ENCODE measurements around the gene FARS2. TPM values are rescaled to one million over a fixed set of nuclear protein-coding genes. Genes with fewer than 3 reads are reported as not detected.

Gene FARS2
- polyA plus RNA-seq, 2 donors: 5.0 to 10.5 TPM

DNA sequence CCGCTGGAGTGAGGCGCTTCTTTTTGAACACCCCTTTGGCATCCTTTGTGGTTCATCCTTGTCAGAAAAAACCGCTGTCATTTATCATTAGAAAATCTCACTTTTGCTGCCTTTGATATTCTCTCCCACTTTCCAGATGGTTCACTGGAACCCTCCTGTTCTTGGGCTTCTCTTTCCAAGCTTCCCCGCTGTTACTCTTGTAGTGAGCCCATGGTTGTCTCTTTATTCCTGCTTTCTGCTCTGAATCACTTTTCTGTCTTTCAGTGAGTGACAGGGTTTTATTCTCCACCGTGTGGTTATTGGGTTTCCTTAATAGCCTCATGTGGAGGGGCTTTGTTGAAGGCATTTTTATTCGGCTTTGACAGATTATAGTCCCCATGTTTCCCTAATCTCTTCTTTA, 117.0 kb downstream of the FARS2 start:
- H3K9me3 ChIP-seq (ENCODE audit: control insufficient read depth in 2 of 2, insufficient read depth in 1 of 2, low read depth in 1 of 2, low read length in 1 of 2): no peaks in the 10 kb centered on the region
- H3K4me3 ChIP-seq (ENCODE audit: low read depth in 1 of 2, low read length in 2 of 2): no peak overlapping the region
- H3K27me3 ChIP-seq (ENCODE audit: control insufficient read depth in 1 of 2, insufficient read depth in 2 of 2, low read length in 2 of 2): no peaks in the 10 kb centered on the region
- no peaks in the 10 kb centered on the region for H3K4me1 ChIP-seq (ENCODE audit: control insufficient read depth in 2 of 2, insufficient read depth in 2 of 2, low read length in 1 of 2)
- no peaks in the 10 kb centered on the region for H3K36me3 ChIP-seq (ENCODE audit: control insufficient read depth in 2 of 2, insufficient read depth in 2 of 2, low read length in 1 of 2)
- no peak overlapping the region for H3K27ac ChIP-seq (ENCODE audit: low read depth in 2 of 2, low read length in 1 of 2)
- 76 to 82% methylated on average over 6 of the region's 6 CpGs for WGBS, 2 donors

DNA sequence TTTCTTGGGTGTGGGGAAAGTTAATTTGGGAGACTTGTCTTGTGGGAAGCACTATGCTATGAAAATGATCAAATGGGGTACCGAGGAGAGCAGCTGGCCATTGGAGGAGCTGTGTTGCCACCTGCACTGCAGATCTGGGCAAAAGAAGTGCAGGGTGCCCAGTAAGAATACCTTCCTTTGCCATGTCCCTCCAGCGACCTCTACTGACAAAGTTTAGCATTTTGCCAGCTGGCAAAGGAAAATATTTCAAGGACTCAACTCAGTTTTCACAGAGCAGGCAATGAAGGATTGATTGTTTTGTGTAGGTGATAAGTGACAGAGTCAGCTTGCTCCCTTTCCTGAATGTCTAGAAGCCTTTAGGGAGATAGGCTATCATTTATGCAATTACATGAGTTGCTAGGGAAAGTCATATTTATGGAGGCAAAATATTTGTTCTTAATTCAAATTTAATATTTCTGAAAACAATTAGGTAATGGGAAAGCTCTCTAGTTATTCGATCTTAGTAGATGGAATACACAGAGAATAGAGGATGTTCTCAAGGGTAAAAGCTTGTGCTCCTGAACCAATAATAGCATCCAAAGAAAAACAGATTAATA, 118.4 kb downstream of the FARS2 start:
- no peak overlapping the region for H3K4me3 ChIP-seq (ENCODE audit: low read depth in 1 of 2, low read length in 2 of 2)
- H3K27me3 ChIP-seq (ENCODE audit: control insufficient read depth in 1 of 2, insufficient read depth in 2 of 2, low read length in 2 of 2): no peaks in the 10 kb centered on the region
- no peak overlapping the region for H3K27ac ChIP-seq (ENCODE audit: low read depth in 2 of 2, low read length in 1 of 2)
- H3K36me3 ChIP-seq (ENCODE audit: control insufficient read depth in 2 of 2, insufficient read depth in 2 of 2, low read length in 1 of 2): no peaks in the 10 kb centered on the region
- no peaks in the 10 kb centered on the region for H3K9me3 ChIP-seq (ENCODE audit: control insufficient read depth in 2 of 2, insufficient read depth in 1 of 2, low read depth in 1 of 2, low read length in 1 of 2)
- H3K4me1 ChIP-seq (ENCODE audit: control insufficient read depth in 2 of 2, insufficient read depth in 2 of 2, low read length in 1 of 2): peaks cover 0 to 2% of the 10 kb centered on the region in 2 donors
- WGBS, 2 donors: 66 to 68% methylated on average over 3 of the region's 3 CpGs

DNA sequence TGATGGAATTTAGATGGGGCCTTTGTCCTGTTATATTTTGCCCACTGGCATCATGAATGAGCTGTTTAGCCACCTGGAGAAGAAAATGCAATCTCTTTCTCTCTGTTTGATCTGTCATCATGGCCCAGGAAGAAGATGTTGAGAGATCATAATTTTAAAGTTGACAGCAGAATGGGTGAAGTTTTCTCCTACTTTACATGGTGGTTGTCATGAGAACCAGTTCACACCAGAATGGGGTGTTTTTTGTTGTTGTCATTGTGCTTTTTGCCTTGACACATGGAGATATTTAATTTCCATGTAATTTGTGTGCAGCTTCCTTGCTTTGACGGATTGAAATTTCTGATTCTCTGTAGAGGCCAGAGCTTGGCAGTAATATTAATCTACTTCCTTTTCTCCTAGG, 122.5 kb downstream of the FARS2 start:
- 73 to 81% methylated on average over 1 of the region's 1 CpG for WGBS, 2 donors
- no peaks in the 10 kb centered on the region for H3K36me3 ChIP-seq (ENCODE audit: control insufficient read depth in 2 of 2, insufficient read depth in 2 of 2, low read length in 1 of 2)

DNA sequence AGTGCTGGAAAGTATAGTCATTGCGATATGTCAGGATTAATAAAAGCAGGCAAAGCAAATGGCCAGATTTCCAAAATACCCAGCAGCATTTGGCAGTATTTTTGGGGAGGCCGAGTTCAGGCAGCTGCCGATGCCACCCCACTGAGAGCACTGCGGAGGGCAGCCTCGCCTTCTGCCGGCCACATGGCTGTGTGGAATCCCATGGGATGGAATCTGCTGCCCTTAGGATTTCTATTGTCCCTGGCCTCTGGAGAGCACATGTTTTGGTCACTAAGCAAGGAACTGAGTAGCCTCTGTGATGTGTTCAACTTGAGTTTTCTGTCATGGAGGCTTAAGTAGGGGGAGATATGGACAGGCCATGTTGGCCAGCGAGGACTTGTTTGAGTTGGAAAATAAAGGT, 123.0 kb downstream of the FARS2 start:
- peaks cover 0 to 2% of the 10 kb centered on the region in 2 donors for H3K4me1 ChIP-seq (ENCODE audit: control insufficient read depth in 2 of 2, insufficient read depth in 2 of 2, low read length in 1 of 2)
- H3K9me3 ChIP-seq (ENCODE audit: control insufficient read depth in 2 of 2, insufficient read depth in 1 of 2, low read depth in 1 of 2, low read length in 1 of 2): no peaks in the 10 kb centered on the region
- 91 to 93% methylated on average over 7 of the region's 7 CpGs for WGBS, 2 donors
- no peaks in the 10 kb centered on the region for H3K36me3 ChIP-seq (ENCODE audit: control insufficient read depth in 2 of 2, insufficient read depth in 2 of 2, low read length in 1 of 2)
- H3K4me3 ChIP-seq (ENCODE audit: low read depth in 1 of 2, low read length in 2 of 2): no peak overlapping the region
- no peaks in the 10 kb centered on the region for H3K27me3 ChIP-seq (ENCODE audit: control insufficient read depth in 1 of 2, insufficient read depth in 2 of 2, low read length in 2 of 2)
- H3K27ac ChIP-seq (ENCODE audit: low read depth in 2 of 2, low read length in 1 of 2): no peak overlapping the region

More for the DNA sequence above, 122.5 kb downstream of the FARS2 start:
- H3K27me3 ChIP-seq (ENCODE audit: control insufficient read depth in 1 of 2, insufficient read depth in 2 of 2, low read length in 2 of 2): no peaks in the 10 kb centered on the region
- H3K9me3 ChIP-seq (ENCODE audit: control insufficient read depth in 2 of 2, insufficient read depth in 1 of 2, low read depth in 1 of 2, low read length in 1 of 2): no peaks in the 10 kb centered on the region
- H3K4me3 ChIP-seq (ENCODE audit: low read depth in 1 of 2, low read length in 2 of 2): no peak overlapping the region
- H3K4me1 ChIP-seq (ENCODE audit: control insufficient read depth in 2 of 2, insufficient read depth in 2 of 2, low read length in 1 of 2): peaks cover 0 to 2% of the 10 kb centered on the region in 2 donors
- H3K27ac ChIP-seq (ENCODE audit: low read depth in 2 of 2, low read length in 1 of 2): no peak overlapping the region

DNA sequence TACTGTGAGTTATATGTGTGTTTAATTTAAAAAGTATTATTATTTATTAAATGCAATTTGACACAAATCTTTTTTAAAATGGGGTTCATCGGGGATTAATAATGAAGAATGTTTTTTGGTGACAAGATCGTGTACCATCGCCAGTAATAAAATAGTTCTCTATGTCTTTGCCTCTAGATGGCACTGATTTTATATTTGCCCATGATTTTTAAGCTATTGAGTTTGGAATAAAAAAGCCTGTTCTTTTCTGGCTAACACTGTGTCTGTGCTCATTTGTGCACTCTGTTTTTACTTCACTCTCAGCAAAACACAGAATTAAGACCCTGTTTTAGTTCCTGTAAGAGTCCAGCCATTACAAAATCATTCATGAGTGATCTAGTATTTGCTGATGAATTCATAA, 127.0 kb downstream of the FARS2 start:
- Histone ChIP-seq H3K4me3 (ENCODE audit: low read depth in 1 of 2, low read length in 2 of 2) (no peak overlapping the region), H3K4me1 (ENCODE audit: control insufficient read depth in 2 of 2, insufficient read depth in 2 of 2, low read length in 1 of 2) (peaks cover 0 to 2% of the 10 kb centered on the region in 2 donors), H3K27ac (ENCODE audit: low read depth in 2 of 2, low read length in 1 of 2) (no peak overlapping the region), H3K36me3 (ENCODE audit: control insufficient read depth in 2 of 2, insufficient read depth in 2 of 2, low read length in 1 of 2) (no peaks in the 10 kb centered on the region), H3K27me3 (ENCODE audit: control insufficient read depth in 1 of 2, insufficient read depth in 2 of 2, low read length in 2 of 2) (no peaks in the 10 kb centered on the region), H3K9me3 (ENCODE audit: control insufficient read depth in 2 of 2, insufficient read depth in 1 of 2, low read depth in 1 of 2, low read length in 1 of 2) (no peaks in the 10 kb centered on the region)
- WGBS, 2 donors: 86 to 94% methylated on average over 3 of the region's 3 CpGs

DNA sequence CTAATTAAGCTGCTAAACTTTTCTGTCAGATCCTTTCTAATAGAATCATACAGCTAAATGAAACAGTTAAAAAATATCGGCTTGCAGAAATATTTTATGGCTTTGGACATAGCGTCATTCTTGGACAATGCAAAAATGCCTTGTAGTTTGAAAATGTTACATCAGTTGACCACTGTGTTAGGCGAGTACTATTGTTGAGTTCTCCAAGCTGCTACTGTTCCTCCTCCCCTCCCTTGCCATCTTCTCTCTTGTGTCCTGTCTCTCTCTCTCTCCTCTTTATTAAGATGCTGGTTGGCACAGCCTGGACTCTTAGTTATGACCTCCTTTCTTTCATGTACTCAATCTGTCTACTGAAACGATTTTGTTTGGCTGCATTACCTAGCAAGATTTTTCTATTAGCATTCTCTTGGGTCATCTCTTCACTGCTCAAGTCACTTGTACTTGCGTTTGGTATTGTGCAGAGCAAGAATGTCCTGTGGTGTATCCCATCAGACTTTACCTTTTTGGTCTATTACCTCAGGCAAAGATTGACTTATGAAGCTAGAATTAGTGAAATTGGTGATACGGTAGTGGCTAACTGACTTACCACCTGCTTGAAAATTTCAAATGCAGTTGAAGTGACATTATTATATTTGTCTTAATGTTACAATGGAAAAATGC, 127.9 kb downstream of the FARS2 start:
- 70 to 88% methylated on average over 6 of the region's 6 CpGs for WGBS, 2 donors

DNA sequence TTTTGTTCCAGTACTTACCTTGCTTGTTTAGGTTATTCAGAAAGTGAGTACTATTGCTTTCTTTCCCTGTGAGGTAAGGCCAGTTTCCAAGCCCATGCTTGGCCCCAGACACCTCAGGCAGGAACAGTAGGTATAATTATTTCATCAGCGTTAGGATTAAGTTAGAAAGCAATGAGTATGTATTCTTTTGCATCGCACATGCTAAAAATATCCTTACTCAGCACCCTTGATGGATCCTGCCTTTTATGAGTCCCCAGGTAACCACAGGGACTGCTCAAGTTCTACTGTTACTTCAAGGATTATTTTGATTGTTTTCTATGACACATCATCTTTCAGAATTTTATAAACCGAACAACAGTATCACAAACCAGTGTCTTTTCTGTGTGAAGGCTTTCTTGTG, 128.9 kb downstream of the FARS2 start:
- no peaks in the 10 kb centered on the region for H3K36me3 ChIP-seq (ENCODE audit: control insufficient read depth in 2 of 2, insufficient read depth in 2 of 2, low read length in 1 of 2)
- H3K9me3 ChIP-seq (ENCODE audit: control insufficient read depth in 2 of 2, insufficient read depth in 1 of 2, low read depth in 1 of 2, low read length in 1 of 2): no peaks in the 10 kb centered on the region
- H3K27me3 ChIP-seq (ENCODE audit: control insufficient read depth in 1 of 2, insufficient read depth in 2 of 2, low read length in 2 of 2): no peaks in the 10 kb centered on the region
- H3K4me3 ChIP-seq (ENCODE audit: low read depth in 1 of 2, low read length in 2 of 2): no peak overlapping the region
- H3K27ac ChIP-seq (ENCODE audit: low read depth in 2 of 2, low read length in 1 of 2): no peak overlapping the region
- WGBS, 2 donors: 81 to 82% methylated on average over 3 of the region's 3 CpGs
- no peaks in the 10 kb centered on the region for H3K4me1 ChIP-seq (ENCODE audit: control insufficient read depth in 2 of 2, insufficient read depth in 2 of 2, low read length in 1 of 2)

More for the DNA sequence above, 127.9 kb downstream of the FARS2 start:
- Histone ChIP-seq H3K4me1 (ENCODE audit: control insufficient read depth in 2 of 2, insufficient read depth in 2 of 2, low read length in 1 of 2) (peaks cover 0 to 2% of the 10 kb centered on the region in 2 donors), H3K9me3 (ENCODE audit: control insufficient read depth in 2 of 2, insufficient read depth in 1 of 2, low read depth in 1 of 2, low read length in 1 of 2) (no peaks in the 10 kb centered on the region), H3K27ac (ENCODE audit: low read depth in 2 of 2, low read length in 1 of 2) (no peak overlapping the region), H3K27me3 (ENCODE audit: control insufficient read depth in 1 of 2, insufficient read depth in 2 of 2, low read length in 2 of 2) (no peaks in the 10 kb centered on the region), H3K36me3 (ENCODE audit: control insufficient read depth in 2 of 2, insufficient read depth in 2 of 2, low read length in 1 of 2) (no peaks in the 10 kb centered on the region), H3K4me3 (ENCODE audit: low read depth in 1 of 2, low read length in 2 of 2) (no peak overlapping the region)

DNA sequence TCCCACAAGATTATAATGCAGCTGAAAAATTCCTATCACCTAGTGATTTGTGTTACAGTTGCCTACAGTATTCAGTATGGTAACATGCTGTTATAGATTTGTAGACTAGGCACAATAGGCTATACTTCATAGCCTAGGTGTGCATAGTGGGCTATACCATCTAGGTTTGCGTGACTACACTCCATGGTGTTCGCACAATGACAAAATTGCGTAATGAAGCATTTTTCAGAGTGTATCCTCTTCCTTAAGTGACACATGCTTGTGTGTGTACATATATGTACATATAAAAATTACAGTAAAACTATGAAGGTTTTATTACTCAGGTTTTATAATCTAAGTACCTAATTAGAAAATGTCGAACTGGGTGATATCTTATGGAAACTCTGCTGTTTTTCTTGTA, 133.0 kb downstream of the FARS2 start:
- no peak overlapping the region for H3K4me3 ChIP-seq (ENCODE audit: low read depth in 1 of 2, low read length in 2 of 2)
- no peaks in the 10 kb centered on the region for H3K4me1 ChIP-seq (ENCODE audit: control insufficient read depth in 2 of 2, insufficient read depth in 2 of 2, low read length in 1 of 2)
- H3K27ac ChIP-seq (ENCODE audit: low read depth in 2 of 2, low read length in 1 of 2): no peak overlapping the region
- 93 to 96% methylated on average over 4 of the region's 4 CpGs for WGBS, 2 donors
- no peaks in the 10 kb centered on the region for H3K27me3 ChIP-seq (ENCODE audit: control insufficient read depth in 1 of 2, insufficient read depth in 2 of 2, low read length in 2 of 2)
- H3K36me3 ChIP-seq (ENCODE audit: control insufficient read depth in 2 of 2, insufficient read depth in 2 of 2, low read length in 1 of 2): no peaks in the 10 kb centered on the region
- H3K9me3 ChIP-seq (ENCODE audit: control insufficient read depth in 2 of 2, insufficient read depth in 1 of 2, low read depth in 1 of 2, low read length in 1 of 2): no peaks in the 10 kb centered on the region

DNA sequence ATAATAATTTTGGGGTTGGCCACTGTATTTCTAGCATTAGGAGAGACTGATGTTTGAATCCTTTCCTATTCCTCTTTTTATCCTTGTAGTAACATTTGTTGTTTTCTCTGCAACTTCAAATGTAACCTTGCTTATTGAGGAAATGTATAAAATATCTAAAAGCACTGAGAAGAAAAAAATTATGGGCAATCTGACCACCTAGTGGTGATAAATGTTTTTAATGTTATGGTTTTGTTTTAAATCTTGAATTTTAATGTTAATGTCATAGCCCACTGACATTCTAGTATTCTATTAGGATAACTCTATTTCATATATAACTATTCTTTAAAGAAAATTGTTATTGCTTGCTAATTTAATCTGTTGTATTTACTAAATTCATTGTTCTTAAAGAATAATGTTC, 134.4 kb downstream of the FARS2 start:
- H3K4me1 ChIP-seq (ENCODE audit: control insufficient read depth in 2 of 2, insufficient read depth in 2 of 2, low read length in 1 of 2): no peaks in the 10 kb centered on the region
- H3K4me3 ChIP-seq (ENCODE audit: low read depth in 1 of 2, low read length in 2 of 2): no peak overlapping the region
- H3K9me3 ChIP-seq (ENCODE audit: control insufficient read depth in 2 of 2, insufficient read depth in 1 of 2, low read depth in 1 of 2, low read length in 1 of 2): no peaks in the 10 kb centered on the region
- no peaks in the 10 kb centered on the region for H3K36me3 ChIP-seq (ENCODE audit: control insufficient read depth in 2 of 2, insufficient read depth in 2 of 2, low read length in 1 of 2)
- no peaks in the 10 kb centered on the region for H3K27me3 ChIP-seq (ENCODE audit: control insufficient read depth in 1 of 2, insufficient read depth in 2 of 2, low read length in 2 of 2)
- H3K27ac ChIP-seq (ENCODE audit: low read depth in 2 of 2, low read length in 1 of 2): no peak overlapping the region

DNA sequence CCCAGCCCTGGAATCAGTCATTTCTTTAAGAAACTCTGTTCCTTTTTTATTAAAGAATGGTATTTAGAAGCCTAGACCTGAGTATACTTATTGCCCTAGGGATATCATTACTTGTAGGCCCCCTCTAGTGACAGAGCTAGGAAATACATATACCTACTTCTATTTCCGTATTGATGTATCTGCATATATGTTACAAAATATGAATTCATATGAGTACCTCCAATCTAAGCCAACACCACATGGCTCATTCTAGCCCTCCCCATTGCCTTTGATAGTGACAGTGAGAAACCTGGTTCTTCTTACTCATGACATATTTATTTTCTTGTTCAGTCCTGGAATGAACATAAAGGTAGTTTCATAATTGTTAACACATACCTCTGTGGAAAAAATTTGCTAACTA, 137.2 kb downstream of the FARS2 start:
- no peaks in the 10 kb centered on the region for H3K27me3 ChIP-seq (ENCODE audit: control insufficient read depth in 1 of 2, insufficient read depth in 2 of 2, low read length in 2 of 2)
- no peaks in the 10 kb centered on the region for H3K36me3 ChIP-seq (ENCODE audit: control insufficient read depth in 2 of 2, insufficient read depth in 2 of 2, low read length in 1 of 2)
- no peak overlapping the region for H3K27ac ChIP-seq (ENCODE audit: low read depth in 2 of 2, low read length in 1 of 2)
- no peaks in the 10 kb centered on the region for H3K9me3 ChIP-seq (ENCODE audit: control insufficient read depth in 2 of 2, insufficient read depth in 1 of 2, low read depth in 1 of 2, low read length in 1 of 2)
- H3K4me3 ChIP-seq (ENCODE audit: low read depth in 1 of 2, low read length in 2 of 2): no peak overlapping the region
- WGBS, 2 donors: 28 to 32% methylated on average over 1 of the region's 1 CpG
- H3K4me1 ChIP-seq (ENCODE audit: control insufficient read depth in 2 of 2, insufficient read depth in 2 of 2, low read length in 1 of 2): no peaks in the 10 kb centered on the region

All from esophagus (tissue), 2 donors.